Kidney epithelial cell (primary cell): ENCODE measurements around the gene EVI2A. TPM values are rescaled to one million over a fixed set of nuclear protein-coding genes. Genes with fewer than 3 reads are reported as not detected.

ENCODE experiments used
- DNase-seq: peaks from one replicate; pipeline ENCODE4 v3.0.0-alpha.2; 2010; ENCODE audit warnings: low read depth
- H3K27me3 ChIP-seq: 2 replicates; pipeline ENCODE4 v1.6.0; 2011; ENCODE audit warnings: low read length; ENCODE audit not compliant: control insufficient read depth, insufficient read depth
- H3K36me3 ChIP-seq: 2 replicates; pipeline ENCODE4 v1.5.1; 2011; ENCODE audit warnings: low read length; ENCODE audit not compliant: control insufficient read depth, insufficient read depth
- H3K4me3 ChIP-seq: 2 replicates; pipeline ENCODE4 v1.5.1; 2011; ENCODE audit warnings: low read depth, mild to moderate bottlenecking, control low read depth, low read length
- CTCF ChIP-seq: IDR thresholded peaks from 2 replicates; pipeline ENCODE4 v1.5.1; 2011; ENCODE audit warnings: mild to moderate bottlenecking, moderate library complexity, low read length, control low read depth, inconsistent platforms; ENCODE audit not compliant: insufficient read depth, poor library complexity, severe bottlenecking
- total RNA-seq: library from RNA; depleted of rRNA; stranded (reverse); fragments of >200 nt; gene quantifications from 2 replicates; pipeline ENCODE4 v1.2.3, GENCODE V29; 2015

The EVI2A gene
- total RNA-seq, 1 donor from 2014 or later, result not detected

- TF ChIP-seq CTCF, result no peak
- DNase-seq, result no peak
- H3K36me3 ChIP-seq, result no peaks in the 10 kb centered on the region
- no peak overlapping the region for H3K4me3 ChIP-seq
- no peaks in the 10 kb centered on the region for H3K27me3 ChIP-seq
Measured at GRCh38 chr17:31275116-31275515, 46.3 kb downstream of the EVI2A start.

- no peak overlapping the region for H3K4me3 ChIP-seq
- no peak for TF ChIP-seq CTCF
- no peak for DNase-seq
- H3K27me3 ChIP-seq, result no peaks in the 10 kb centered on the region
- no peaks in the 10 kb centered on the region for H3K36me3 ChIP-seq
Measured at GRCh38 chr17:31274252-31274651, 47.2 kb downstream of the EVI2A start.

GRCh38 chr17:31273516-31273915, 47.9 kb downstream of the EVI2A start:
- H3K4me3 ChIP-seq, result no peak overlapping the region
- DNase-seq, result no peak
- no peak for TF ChIP-seq CTCF
- H3K36me3 ChIP-seq, result no peaks in the 10 kb centered on the region
- H3K27me3 ChIP-seq, result no peaks in the 10 kb centered on the region

- Histone ChIP-seq H3K36me3 (no peaks in the 10 kb centered on the region), H3K27me3 (no peaks in the 10 kb centered on the region), H3K4me3 (no peak overlapping the region)
- TF ChIP-seq CTCF, result no peak
- no peak for DNase-seq
Measured at GRCh38 chr17:31272803-31273202, 48.6 kb downstream of the EVI2A start.

GRCh38 chr17:31272236-31272635, 49.2 kb downstream of the EVI2A start:
- H3K4me3 ChIP-seq, result no peak overlapping the region
- H3K36me3 ChIP-seq, result no peaks in the 10 kb centered on the region
- no peaks in the 10 kb centered on the region for H3K27me3 ChIP-seq
- TF ChIP-seq CTCF, result no peak
- DNase-seq, result no peak

- Histone ChIP-seq H3K36me3 (no peaks in the 10 kb centered on the region), H3K27me3 (no peaks in the 10 kb centered on the region), H3K4me3 (no peak overlapping the region)
- peak; percentile 98 for DNase-seq
- no peak for TF ChIP-seq CTCF
Measured at GRCh38 chr17:31269578-31269983, 51.8 kb downstream of the EVI2A start.
